Daoy (cell line): ENCODE results near the gene IFT74. TPM values are rescaled to one million over a fixed set of nuclear protein-coding genes. Genes with fewer than 3 reads are reported as not detected.
A peak's percentile ranks its signal among the peaks of the same experiment; 100 is the strongest.

Experiments
- DNase-seq: peaks from one replicate; pipeline ENCODE4 v3.0.0-alpha.2; 2015; ENCODE audit warnings: low read depth
- total RNA-seq: library from RNA; depleted of rRNA; stranded (reverse); fragments of >200 nt; shearing (Covaris generic); gene quantifications from 2 replicates; pipeline ENCODE4 v1.2.3, GENCODE V29; 2014; rRNA removed

The IFT74 gene
- 25.6 TPM in 2 replicates for total RNA-seq

DNA sequence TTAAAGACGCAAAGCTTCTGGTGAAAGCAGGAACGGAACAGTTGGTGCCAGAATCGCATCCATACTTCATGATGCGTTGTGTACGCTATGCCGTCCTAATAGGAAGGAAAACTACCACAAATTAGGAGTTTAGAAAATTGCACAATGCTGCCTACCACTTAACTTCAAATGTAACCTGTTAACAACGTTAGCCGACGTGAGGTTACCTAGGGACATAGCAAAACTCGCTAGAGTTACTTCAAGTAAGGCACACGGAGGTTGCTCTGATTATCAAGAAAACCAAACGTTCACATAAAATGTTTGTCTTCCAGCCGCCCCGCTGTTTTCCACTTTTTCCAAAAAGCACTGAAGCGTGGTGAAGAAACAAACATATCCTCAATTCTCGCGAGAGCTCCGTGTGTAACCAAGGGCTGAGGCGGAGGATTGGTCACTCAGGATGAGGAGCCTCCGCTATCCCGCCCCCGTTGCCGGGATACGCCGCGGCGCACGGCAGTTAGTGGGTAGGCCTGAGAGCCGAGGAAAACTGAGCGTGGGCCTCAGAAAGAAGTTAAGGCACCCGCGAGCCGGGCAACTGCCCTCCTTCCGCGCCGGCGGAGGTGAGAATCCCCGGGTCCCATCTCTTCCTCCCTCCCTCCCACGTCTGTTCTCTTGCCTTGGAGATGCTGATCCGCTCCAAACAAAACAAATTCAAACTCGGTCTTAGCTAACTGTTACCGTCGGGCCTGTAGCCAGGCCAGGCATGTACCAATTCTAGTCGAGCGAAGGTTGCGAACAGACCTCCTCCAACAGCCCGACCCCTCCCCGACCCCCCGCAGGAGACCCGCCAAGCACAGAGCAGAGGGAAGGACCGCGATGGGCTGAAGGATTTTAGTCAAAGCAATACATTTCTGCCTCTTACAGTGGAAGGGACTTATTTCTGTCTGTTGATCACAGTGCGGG, at the start of gene IFT74:
TSS of gene IFT74 (plus strand) at position 492 of the 939 bp plus-strand sequence. CDS start 5,556 bp downstream, outside the sequence.
- peak; percentile 98 for DNase-seq

DNA sequence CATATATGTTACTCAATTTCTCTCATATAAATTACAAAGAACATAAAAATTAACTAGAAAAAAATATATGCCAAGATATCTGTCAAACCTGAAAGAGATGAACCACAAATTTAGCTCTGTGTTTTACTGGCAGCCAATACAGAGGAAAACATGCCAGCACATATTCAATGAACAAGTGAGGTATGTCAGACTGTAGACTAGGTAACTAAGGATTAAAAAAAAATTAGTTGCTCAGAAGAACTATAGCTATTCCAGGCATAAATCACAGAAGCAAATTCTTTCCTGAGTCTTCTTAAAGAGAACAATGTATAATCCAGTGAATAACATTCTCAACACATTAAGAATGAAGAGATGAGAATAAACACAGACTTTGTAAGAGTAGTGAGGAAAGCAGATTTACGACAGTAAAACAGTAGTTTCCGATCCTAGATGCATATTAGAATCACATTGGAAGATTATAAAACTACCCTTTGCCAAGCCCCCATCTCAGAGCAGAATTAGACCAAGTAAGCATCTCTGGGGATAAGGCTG, 43.0 kb upstream of the IFT74 start:
- DNase-seq = no peak

DNA sequence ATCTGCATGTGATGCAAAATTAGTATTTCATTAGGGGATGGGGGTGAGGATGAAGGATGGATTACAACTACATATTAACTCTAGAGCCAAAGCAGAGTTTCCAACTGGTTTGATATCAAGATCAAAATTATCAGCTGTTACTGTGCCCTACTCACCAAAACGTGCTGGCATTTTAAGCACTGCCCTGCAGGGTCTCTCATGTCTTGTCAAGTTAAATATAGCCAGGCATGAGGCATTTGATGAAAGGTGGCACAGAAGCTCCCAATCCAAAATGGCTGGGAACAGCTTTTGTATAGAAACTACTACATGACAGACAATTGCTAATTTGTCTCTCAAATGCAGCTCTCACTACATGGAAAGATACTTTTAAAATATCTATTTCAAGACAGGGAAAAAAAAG, 36.5 kb upstream of the IFT74 start:
- no peak for DNase-seq

DNA sequence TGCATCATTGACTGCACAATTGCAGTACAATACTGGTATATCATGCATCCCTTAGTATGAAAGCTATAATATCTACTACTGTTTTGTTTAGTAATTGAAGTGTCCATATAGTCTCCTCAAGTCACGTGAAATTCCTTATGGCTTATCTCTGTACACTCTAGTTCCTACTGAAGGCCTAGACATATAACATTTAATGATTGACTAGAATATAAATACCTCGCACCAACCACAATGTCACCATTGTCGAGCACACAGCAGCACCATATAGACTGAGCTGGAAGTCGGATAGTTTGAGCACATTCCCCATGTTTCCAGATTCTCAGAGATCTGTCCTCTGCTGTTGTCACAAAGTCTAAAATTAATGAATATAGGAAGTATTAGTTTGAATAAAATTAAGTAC, 30.6 kb upstream of the IFT74 start:
- DNase-seq = no peak

DNA sequence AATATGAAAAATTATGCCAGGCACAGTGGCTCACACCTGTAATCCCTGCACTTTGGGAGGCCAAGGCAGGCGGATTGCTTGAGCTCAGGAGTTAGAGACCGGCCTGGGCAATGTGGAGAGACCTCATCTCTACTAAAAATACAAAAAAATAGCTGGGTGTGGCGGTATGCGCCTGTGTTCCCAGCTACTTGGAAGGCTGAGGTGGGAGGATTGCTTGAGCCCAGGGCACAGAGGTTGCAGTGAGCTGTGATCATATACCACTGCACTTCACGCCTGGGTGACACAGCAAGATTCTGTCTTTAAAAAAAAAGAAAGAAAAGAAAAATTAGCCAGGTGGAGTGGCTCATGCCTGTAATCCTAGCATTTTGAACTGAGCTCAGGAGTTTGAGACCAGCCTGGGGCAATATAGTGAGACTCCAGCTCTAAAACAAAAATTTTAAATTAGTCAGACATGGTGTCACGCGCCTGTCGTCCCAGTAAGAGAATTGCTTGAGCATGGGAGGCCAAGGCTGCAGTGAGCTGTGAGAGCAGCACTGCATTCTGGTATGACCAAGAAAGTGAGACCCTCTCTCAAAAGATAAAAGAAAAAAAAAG, 27.2 kb upstream of the IFT74 start:
- DNase-seq = no peak

DNA sequence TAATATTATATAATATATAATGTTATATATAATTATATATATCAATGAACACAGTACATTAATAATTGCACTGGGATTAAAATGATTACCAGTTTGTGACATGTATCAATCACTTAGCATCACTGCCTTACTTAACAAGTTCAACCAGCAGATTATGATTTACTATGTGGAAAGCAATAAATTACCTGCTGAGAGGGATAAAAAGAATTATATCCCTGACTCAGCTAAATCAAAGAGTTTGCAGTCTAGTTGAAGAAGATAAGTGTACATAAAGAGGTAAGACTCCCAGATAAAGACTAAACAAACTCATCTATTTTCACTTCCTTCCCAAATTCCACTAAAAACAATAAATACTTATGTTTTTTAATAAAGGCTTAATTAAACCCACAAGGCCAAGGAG, 20.4 kb upstream of the IFT74 start:
- DNase-seq = no peak

DNA sequence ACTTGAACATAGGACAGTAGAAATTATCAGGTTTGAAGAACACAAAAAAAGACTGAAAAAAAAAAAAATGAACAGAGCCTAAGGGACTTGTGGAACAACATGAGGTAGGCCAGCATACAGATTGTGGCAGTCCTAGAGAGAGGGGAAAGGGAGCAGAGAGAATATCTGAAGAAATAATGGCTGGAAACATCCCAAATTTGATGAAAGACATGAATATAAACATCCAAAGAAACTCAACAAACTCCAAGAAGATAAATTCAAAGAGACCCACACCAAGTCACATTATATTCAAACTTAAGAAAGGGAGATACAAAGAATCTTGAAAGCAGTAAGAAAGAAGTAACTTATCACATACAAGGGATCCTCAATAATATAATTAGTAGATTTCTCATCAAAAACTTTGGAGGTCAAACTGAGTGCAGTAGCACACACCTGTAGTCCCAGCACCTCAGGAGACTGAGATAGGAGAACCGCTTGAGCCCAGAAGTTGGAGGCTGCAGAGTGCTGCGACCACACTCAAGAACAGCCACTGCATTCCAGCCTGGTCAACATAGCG, 18.3 kb upstream of the IFT74 start:
- no peak for DNase-seq

DNA sequence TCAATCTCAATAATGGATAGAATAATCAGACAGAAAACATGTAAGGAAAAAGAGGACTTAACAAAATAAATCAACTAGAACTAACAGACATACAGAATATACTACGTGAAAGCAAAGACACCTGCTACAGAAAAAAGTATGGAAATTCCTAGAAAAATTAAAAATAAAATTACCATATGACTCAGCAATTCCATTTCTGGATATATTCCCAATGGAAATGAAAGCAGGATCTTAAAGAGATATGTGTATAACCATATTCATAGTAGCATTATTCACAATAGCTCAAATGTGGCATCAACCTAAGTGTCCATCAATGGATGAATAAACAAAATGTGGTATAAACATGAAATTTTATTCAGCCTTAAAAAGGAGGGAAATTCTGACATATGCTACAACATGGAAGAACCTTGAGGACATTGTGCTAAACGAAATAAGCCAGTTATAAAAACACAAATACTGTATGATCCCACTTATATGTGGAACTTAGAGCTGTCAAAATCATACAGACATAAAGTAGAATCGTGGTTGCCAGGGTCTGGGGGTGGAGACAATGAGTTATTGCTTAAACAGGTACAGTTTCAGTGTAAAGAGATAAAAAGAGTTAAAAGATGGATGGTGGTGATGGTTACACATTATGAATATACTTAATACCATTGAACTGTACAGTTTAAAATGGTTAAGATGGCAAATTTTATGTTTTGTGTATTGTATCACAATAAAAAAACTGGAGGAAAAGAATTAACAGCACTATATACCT, 16.1 kb upstream of the IFT74 start:
- no peak for DNase-seq

DNA sequence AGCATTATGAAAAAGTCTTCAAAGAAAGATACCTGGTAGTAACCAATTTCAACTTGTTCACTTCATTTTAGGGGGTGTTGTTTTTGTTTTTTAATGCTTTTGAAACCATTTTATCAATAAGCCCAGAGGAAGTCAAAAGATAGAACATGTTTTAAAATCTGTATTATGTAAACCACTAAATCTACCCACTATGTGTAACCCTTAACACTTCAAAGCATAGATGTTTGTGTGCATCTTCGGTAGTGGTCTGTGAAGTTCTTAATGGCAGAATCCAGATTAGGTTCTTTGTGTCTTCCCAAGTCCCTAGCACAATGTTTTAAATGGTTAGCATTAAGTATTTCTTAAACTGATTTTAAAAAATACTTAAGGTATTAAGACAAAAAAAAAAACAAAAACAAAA, 15.4 kb upstream of the IFT74 start:
- DNase-seq = no peak

DNA sequence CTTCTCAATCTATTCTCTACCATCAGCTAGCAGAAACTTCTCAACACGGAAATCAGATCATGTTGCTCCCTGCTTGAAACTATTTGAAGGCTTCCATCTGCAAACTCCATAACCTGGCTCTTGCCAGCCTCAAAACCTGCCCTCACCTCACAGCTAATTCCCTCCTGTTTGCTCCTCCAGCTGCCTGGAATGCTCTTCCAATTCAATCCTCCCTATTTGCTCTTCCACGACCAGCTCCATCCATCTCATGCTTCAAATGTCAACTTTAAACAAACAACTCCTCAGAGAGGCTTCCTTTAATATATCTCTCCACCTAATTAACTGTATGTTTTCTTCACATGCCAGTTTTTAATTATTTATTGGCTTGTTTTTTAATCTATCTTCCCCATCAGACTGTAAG, 10.6 kb upstream of the IFT74 start:
- DNase-seq = no peak

DNA sequence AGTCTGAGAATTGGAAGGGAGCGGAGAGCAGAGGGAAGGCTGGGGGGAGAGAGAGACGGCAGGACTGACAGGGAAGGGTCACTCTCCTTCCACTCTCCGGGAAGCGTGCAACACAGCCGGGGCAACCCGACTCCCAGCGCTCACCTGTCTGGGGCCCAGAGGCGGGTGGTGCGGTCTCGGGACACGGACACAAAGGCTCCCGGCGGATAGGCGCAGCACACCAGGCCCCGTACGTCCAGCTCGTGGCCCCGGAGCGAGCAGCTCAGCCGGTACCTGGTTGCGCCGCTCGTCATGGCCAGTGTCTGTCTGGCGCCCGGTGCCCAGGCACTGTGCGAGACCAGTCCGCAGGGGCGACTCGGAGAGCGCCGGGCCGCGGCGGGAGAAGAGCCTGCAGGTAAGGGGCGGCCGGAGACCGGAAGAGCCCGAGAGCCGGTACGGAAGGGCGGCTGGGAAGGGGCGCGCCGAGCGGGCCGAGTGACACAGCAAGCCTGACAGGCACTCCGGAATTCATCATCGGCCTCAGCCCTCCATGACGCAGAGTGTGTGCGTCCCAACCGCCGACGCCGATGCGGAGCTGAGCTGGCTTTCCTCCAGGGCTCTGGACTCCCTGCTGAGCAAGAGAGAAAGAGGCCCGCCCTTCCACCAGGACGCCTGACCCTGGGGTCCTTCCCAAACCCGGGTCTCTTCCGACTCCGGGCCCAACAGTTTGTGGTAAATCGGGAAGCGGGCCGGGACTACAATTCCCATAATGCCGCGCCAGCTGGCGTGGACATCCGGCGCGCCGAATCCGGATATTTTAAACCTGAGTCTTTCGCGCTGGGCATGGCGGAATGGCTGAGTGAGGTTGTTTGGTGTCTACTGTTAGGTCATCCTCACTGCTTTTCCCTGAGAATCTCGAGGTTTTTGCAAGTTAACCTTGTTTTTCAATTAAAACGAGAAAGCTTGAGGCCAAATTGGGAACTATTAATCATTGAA, 9.2 kb upstream of the IFT74 start, which contains the start of gene PLAA:
TSS of gene PLAA (minus strand) at position 490 of the 975 bp plus-strand sequence. CDS start at position 293, 197 bp downstream.
- DNase-seq = peak; percentile 98

DNA sequence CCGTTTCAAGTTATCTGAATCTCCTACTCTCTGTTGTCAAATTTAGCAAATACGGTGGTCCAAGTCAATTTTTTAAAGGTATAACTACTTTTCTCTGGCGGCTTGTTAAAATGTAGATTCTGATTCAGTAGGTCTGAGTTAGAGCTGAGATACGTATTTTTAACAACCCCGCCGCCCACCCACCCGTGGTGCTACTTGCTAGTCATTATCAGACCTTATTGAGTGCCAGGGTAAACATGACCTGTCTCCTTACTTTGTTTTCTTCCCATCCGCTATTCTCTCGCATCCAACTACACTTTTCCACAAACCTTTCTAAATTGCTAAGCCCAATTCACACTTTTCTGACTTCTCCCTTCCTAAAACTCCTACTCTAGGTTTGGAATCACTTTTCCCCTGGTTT, 8.5 kb upstream of the IFT74 start:
- DNase-seq = peak; percentile 25

DNA sequence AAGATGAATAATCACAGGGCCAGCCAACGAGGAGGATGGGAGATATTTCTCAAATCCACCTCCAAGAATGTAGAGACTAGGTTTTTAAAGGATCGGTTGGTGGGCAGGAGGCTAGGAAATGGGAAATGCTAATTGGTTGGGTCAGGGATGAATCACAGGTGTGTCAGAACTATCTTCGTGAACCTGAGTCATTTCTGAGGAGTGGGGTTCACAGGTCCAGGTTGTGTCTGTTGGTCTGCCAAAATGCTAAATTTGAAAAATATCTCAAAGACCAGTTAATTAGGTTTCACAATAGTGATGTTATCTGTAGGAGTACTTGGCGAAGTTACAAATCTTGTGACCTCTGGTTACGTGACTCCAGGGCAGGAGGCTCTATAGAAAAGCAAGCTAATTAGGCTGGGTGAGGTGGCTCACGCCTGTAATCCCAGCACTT, 6.6 kb upstream of the IFT74 start:
- DNase-seq = peak; percentile 52

DNA sequence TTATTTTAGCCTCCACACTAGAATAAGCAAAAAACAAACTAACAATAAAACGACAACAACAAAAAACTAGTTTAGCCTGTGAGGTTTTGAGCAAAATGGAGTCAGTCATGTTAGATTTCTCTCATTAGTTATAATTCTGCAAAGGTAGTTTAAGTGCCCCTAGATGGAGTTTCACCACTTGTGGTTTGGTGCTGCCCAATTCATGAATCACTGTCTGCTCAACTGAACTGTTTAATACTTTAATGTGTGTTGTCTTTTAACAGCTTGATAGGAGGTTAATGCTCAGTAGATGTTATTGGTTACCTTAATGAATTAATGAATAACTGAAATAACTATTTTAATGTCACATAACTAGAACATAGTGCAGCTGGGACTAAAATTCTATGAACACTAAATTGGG, 5.7 kb upstream of the IFT74 start:
- no peak for DNase-seq

DNA sequence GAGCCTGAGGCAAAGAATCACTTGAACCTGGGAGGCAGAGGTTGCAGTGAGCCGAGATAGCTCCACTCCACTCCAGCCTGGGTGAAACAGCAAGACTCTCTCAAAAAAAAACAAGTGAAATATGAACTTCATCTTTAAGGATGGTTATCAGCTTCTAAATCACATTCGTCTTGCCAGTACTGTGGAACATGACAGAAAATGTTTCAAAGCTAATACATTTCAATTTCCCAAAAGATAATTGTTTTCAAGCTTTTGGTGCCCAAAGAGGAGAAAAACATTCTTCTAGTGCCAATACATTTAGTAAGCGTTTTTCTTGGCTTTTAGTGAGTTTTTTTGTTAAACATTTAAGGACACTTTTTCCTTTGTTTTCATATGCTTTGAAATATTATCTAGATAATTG, 4.4 kb upstream of the IFT74 start:
- DNase-seq = no peak

DNA sequence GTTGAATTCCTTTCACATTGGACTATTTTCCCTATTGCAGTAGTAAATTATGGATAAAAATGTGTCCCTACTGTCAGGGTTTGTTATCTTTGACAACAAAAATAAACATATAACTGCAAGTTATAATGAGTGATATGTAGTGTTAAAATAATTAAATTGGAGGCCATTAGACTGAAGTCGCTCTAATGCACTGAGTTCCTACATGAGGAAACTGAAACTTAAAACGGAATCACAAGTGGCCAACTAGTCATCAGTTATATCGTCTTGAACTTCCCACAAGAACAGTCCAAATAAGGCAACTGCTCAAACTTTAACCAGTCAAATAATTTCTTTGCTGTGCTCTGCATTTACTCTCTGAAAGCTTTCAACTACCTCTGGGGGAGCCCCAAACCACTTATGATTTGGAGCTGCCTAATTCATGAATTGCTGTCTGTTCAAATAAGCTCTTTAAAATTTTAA, 2.1 kb upstream of the IFT74 start:
- DNase-seq = peak; percentile 43

DNA sequence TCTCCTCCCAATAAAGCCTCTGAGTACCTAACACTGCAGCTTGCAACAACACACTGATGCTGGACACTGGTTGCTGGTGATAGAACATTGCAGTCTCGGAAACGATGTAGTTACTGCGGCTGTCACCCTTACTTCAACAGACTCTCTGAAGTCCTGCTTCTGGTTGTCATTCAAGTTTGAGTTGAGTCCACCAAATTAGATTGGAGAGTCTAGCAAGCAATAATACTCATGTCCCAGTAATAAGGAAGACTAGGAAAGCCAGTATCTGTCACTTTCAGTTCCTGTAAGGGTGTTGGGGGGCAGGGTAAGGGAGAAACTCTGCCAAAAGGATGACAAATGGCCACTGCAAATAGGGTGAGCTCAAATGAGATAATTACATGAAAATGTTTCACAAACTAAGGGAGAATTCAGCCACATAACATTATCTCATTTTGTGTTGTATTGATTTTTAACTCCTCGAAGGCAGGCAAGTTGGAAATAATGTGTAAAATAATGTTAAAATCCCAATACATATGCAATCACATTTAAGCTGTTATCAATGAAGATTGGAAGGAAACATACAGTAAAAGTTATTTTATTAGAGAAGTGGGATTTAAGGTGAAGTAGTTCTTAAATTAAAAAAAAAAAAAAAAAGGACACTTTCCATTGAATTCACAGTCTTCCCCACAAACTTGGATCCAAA, 849 bp upstream of the IFT74 start:
- DNase-seq = no peak

DNA sequence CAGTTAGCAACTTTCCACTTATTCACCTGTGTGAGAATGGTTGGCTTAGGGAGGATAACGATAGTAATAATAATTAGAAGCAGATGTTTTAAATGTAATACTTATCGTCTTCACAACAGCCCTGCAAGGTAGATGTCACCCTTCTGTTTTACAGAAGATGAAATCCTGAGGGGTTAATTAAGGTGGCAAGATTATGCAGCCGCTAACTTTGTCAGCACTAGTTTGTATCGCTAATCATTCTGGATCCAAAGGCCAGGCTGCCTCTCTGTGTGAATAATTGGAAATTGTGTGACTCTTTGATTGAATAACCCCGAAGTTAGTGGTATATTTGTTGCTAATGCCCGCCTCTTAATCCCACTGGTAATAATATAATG, 635 bp downstream of the IFT74 start:
- DNase-seq = no peak

DNA sequence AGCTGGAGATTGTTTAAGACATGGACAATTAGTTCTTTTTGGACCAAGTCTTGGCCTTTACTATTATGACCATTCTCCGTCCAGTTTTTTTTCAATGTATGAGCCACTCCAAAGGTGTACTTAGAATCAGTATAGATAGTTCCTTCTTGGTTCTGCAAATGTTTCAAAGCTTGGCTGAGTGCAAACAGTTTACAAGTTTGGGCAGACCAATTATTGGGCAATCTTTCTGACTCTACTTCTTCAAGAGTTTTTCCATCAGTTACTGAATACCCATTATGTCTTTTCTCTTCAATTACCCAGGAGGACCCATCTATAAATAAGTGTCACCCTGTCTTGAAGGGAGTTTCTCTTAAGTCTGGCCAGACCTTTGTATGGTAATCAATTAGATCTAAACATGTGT, 15.5 kb downstream of the IFT74 start:
- DNase-seq = no peak

DNA sequence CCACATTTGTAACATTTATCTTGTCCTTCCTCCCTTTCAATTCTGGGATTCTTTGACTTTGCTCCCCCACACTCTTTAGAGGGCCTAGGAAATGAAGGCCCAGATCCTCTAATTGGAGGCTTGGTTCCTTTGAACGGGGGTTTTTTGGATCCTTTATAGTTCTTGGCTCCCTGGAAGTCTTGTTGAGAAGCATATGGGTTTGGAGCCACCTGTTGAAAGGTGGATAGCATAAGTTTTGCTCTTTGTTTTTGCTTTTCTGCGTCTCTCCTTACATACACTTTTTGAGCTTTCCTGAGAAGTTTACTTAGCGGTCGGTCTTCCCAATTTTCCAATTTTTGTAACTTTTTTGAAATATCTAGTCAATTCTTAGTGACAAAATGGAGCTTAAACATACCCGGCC, 17.8 kb downstream of the IFT74 start:
- DNase-seq = no peak
